ENCODE results near the gene SLC15A1.
A peak's percentile ranks its signal among the peaks of the same experiment; 100 is the strongest.

Gene SLC15A1

DNA sequence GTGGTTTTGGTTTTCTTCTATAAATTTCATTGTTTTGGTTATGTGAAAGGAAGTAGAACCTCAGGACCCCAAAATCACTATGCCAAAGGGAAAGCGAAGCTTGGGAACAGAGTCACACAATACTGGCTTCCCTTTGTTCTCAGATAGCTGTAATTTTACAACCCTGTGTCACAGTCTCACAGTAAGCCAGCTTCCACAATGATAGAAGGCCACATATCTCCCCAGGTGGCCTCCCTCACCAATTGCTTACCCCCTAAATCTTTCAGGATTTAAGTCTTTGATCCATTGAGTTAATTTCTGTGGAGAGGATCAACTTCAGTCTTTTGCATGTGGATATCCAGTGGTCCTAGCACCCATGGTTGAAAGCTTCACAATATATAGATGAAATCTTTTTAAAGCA is 58.7 kb downstream of the SLC15A1 start:
- no peak for DNase-seq (ENCODE audit: low spot score)

DNA sequence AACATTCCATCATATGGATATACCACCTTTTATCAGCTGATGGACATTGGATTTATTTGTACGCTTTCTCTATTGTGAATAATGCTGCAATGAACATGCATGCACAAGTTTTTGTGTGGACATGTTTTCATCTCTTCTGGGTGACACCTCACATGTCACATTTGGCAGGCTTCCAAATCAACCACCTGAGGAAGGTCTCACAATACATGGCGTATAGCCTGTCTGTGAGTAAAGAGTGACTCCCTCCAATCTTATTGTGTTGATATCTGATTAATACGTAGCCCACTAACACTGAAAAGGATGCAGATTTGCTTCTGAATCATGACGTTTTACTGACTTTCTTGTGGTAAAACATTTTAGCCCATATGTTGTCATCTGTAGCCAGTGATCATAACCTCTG is 61.1 kb downstream of the SLC15A1 start:
- DNase-seq (ENCODE audit: low spot score): no peak

GRCh38 chr13:98690348-98691022 is 62.0 kb downstream of the SLC15A1 start:
- DNase-seq (ENCODE audit: low spot score): no peak

- DNase-seq (ENCODE audit: low spot score): no peak
These were observed 63.0 kb downstream of the SLC15A1 start for GRCh38 chr13:98689347-98689968.

GRCh38 chr13:98688373-98688772 is 64.1 kb downstream of the SLC15A1 start:
- no peak for DNase-seq (ENCODE audit: low spot score)

- DNase-seq (ENCODE audit: low spot score): no peak
These were observed 65.2 kb downstream of the SLC15A1 start for GRCh38 chr13:98687319-98687718.

GRCh38 chr13:98686270-98686669 is 66.2 kb downstream of the SLC15A1 start:
- DNase-seq (ENCODE audit: low spot score): no peak

DNA sequence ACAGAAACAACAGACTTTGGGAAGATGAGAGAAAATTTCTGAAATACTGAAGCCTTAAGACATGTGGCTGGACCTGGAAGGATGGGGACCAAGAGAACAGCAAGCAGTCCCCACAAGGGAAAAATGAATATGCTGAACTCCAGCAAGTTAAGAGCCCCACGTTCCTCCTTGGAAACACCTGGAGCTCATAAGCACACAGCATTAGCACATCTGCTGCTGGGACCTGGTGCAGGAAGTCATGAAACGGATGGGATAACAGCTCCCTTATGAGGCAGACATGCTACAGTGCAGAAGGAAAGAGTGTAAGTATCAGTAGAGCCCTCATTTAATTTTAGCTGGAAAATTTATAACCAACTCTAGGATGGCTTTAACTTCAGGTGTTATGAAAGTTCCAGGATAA is 67.3 kb downstream of the SLC15A1 start:
- DNase-seq (ENCODE audit: low spot score): no peak

- DNase-seq (ENCODE audit: low spot score): no peak
These were observed 71.4 kb downstream of the SLC15A1 start for GRCh38 chr13:98681049-98681448.

- no peak for DNase-seq (ENCODE audit: low spot score)
These were observed 73.7 kb downstream of the SLC15A1 start for GRCh38 chr13:98678741-98679140.

DNA sequence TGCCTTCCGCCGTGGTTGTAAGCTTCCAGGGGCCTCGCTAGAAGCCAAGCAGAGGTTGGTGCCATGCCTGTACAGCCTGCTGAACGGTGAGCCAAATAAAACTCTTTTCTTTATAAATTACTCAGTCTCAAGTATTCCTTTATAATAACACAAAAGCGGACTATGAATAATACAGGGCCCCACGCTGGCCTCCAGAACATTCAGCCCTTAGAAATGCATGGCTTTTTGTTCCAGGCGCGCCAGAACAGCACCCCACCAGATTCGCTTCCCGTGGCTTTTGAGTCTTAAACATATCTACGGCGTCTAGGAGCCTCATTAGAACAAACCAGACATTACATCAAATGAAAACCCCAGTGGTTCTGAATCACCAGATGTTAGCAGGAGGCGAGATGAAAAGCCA is 75.1 kb downstream of the SLC15A1 start:
- no peak for DNase-seq (ENCODE audit: low spot score)

- DNase-seq (ENCODE audit: low spot score): no peak
These were observed 76.2 kb downstream of the SLC15A1 start for GRCh38 chr13:98676239-98676638.

- DNase-seq (ENCODE audit: low spot score): no peak
These were observed 76.6 kb downstream of the SLC15A1 start for GRCh38 chr13:98675837-98676236.

DNA sequence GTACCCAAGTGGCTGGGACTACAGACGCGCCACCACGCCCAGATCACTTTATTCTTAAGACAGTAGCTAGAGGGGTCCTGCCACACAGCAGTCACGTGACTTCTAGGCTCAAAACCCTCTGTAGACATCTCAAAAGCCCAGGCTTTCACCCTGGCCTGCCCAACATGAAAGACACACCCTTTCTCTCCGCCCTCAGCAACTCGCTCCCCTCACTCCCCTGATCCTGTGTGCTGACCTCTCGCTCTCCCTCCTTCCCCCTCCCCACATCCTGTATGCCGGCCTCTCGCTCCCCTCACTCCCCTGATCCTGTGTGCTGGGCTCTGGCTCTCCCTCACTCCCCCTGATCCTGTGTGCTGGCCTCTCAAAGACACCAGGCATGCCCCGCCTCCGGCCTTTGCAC is 77.4 kb downstream of the SLC15A1 start:
- no peak for DNase-seq (ENCODE audit: low spot score)

DNA sequence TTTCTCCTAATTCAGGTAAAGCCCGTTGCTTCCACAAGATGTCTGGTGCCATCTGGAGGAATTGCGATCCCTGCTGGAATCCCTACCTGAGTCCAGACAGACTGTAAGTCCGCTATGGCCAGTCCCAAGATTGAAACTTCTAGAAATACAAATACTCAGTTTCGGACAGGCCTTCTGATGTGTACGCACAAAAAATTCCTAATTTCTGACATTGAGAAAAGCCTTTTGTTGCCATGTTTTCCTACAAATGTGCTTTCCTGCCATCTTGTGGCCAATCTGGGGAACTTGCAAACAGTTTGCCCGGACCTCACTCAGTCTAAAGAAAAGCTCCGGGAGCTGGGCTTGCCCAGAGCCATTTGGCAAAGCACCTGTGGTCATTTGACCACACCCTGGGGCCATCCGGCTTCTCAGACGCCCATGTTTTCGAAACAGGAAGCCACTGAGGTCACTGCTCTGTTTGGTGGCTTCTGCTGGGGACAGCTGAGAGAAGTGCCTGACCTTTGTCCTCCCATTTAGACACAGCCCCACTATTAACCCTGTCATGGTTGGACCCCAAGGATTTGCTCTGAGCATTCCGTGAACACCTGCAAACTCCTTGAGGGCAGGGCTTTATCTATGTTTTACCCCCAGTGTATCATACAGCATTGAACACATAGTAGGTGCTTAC is 79.4 kb downstream of the SLC15A1 start:
- DNase-seq (ENCODE audit: low spot score): peak; percentile 88

DNA sequence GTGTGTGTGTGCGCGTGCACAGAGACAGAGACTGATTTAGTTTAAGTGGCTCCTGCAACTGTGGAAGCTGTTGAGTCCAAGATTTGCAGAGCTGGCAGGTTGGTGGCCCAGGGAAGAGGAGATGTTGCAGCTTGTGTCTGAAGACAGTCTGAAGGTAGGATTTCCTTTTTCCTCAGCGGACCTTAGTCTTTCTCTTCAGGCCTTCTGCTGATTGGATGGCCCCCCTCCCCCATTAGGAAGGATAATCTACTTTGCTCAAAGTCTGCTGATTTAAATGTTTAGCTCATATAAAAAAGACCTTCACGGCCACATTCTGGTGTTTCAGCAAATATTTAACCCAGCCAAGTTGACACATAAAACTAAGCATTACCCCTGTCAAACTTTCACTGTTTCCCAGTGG is 84.3 kb downstream of the SLC15A1 start:
- no peak for DNase-seq (ENCODE audit: low spot score)

DNA sequence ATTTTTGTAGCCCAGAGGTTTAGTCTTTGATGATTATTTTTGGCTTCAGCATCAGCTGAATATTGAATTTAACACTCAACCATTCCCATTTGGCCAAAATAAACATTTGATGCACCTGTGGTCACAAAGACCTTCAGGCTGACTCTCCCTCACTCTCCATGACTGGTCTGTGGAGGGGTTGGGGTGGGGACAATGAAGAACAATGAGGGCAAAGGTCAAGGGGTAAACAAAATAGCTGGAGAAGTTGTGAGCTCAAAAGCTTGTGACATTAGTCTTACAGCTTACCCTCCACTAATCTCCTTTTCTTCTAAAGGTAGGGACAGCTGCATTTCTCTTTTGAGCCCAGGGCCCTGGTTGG is 86.9 kb downstream of the SLC15A1 start:
- DNase-seq (ENCODE audit: low spot score): no peak

DNA sequence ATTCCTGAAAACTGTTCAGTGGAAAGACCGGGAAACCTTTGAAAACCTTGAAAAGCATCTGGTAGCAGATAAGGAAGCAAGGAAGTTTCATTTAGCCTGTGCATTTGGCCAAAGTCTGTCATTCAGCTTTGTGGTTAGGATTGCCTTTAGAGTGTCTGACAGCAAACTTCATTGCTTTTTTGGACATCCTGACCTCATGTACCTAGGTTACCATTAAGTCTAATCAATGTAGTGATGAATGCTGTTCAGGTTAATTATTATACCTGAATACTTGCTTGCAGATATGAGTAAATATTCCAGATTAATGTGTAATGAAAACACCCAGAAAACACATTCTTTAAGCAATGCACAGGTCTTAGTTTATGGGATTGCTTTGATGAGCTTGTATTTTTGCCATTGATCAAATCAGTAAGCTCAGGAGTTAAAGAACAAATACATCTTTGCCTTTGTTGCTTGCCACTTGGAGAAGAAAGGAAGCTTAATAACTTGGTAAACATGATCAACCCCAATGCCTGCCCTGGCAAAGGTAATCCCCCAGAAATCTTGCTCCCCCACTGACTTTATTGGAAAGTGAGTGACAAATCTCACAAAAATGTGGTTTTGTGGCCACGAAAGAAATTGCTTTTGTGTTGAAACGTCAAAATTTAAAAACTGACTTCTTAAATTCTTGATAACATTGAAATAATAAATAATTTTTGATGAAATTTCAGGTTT is 87.4 kb downstream of the SLC15A1 start:
- no peak for DNase-seq (ENCODE audit: low spot score)

- DNase-seq (ENCODE audit: low spot score): no peak
These were observed 88.0 kb downstream of the SLC15A1 start for GRCh38 chr13:98664510-98664909.

DNA sequence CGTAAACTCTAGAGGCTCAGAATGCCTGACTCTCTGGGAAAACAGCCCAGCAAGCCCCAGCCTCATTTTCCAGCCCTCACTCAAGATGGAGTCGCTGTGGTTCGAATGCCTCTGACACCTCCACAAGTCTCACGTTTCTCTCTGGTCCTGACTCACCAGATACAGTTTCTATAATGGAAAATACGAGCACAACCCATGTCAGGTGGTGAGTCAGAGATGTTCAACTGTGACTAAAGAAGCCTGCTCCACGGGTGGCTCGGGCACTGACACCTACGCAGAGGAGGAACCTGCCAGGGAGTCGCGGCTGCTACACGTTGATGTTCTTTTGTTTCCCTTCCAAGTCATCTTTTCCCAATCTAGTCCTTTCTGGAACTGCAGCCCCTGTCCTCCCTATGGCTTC is 88.4 kb downstream of the SLC15A1 start:
- peak; percentile 56 for DNase-seq (ENCODE audit: low spot score)

DNA sequence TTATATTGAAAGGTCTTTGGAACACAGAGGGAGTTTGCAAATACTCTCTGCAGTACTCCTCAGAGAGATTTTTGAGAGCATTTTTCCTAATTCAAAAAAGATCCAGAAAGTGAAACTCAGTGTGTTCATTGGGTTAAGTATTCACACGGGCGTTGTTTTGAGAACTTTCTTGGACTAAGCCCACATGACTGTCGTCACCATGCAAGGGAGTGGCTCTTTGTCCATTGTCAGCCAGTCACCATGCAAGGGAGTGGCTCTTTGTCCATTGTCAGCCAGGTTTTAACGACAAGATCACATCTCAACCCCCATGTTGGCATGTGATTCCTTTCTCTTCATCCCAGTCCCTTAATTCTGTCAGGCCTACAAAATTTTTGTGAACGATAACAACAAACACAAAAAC is 94.3 kb downstream of the SLC15A1 start:
- DNase-seq (ENCODE audit: low spot score): peak; percentile 69

DNA sequence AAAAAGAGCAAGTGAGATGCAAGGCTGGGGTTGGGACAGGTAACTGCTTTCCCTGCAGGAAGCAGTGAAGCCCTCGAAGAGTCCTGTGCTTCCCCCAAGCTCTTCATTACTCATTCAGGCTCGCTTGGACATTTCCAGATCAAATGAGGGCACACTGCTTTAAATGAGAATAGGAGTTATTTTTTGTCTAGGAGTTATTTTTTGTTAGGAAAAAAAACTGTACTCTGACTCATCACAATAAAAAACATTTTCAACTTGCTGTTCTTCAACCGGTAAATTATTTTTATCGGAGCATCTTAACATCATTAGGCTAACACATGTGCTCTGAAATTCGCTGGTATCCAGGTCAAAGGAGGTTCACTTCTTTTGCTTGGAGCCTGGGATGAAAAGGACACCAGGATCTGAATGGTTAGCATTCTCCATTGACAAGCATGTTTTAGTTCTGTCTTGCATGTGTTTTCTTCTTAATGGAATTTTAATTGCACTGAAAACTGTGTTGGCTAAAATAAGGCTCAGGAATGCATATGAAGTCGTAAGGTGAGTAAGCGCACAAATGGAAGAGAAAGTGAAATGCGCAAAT is 94.9 kb downstream of the SLC15A1 start:
- DNase-seq (ENCODE audit: low spot score): peak; percentile 42

GRCh38 chr13:98656223-98656622 is 96.2 kb downstream of the SLC15A1 start:
- DNase-seq (ENCODE audit: low spot score): no peak

Data from GM03348 (cell line).